Upper lobe of left lung (tissue), 6 donors: ENCODE results near the gene CPAMD8. TPM values are rescaled to one million over a fixed set of nuclear protein-coding genes. Genes with fewer than 3 reads are reported as not detected.

Source experiments
- ATAC-seq, 2 donors: fragments of 200-7000 bp; cut with Tn5 transposase; one replicate each; pipeline ENCODE4 v1.9.1; 2022; ENCODE audit warnings: mild to moderate bottlenecking in 2 of 2, moderate library complexity in 2 of 2; ENCODE audit not compliant: low FRiP score in 2 of 2
- DNase-seq, 2 donors: peaks; one replicate each; pipeline ENCODE4 v3.0.0-alpha.2; 2019 to 2020
- H3K27ac ChIP-seq, 4 donors: fragments of 200-600 bp; sonication (generic); one replicate each; pipeline ENCODE4 v1.5.1; 2016 to 2019
- H3K27me3 ChIP-seq, 4 donors: fragments of 200-600 bp; sonication (generic); one replicate each; pipeline ENCODE4 v1.5.1; 2017 to 2019
- H3K36me3 ChIP-seq, 4 donors: fragments of 200-600 bp; sonication (generic); one replicate each; pipeline ENCODE4 v1.5.1; 2016 to 2019
- H3K4me1 ChIP-seq, 4 donors: fragments of 200-600 bp; sonication (generic); one replicate each; pipeline ENCODE4 v1.5.1; 2018 to 2019
- H3K4me3 ChIP-seq, 4 donors: fragments of 200-600 bp; sonication (generic); one replicate each; pipeline ENCODE4 v1.5.1; 2017 to 2019; ENCODE audit warnings: mild to moderate bottlenecking in 2 of 4, moderate library complexity in 1 of 4
- H3K9me3 ChIP-seq, 4 donors: fragments of 200-600 bp; sonication (generic); one replicate each; pipeline ENCODE4 v1.5.1; 2018 to 2019
- EP300 ChIP-seq, 4 donors: sonication (generic); formaldehyde crosslinking; IDR thresholded peaks; one replicate each; pipeline ENCODE4 v1.5.1; 2017; ENCODE audit warnings: antibody characterized with exemption in 4 of 4, control low read depth in 2 of 4
- POLR2A ChIP-seq, 4 donors: fragments of 450-650 bp; IDR thresholded peaks; one replicate each; pipeline ENCODE4 v1.5.1; 2016 to 2017; ENCODE audit warnings: antibody characterized with exemption in 4 of 4, mild to moderate bottlenecking in 2 of 4
- POLR2AphosphoS5 ChIP-seq, 2 donors: sonication (generic); formaldehyde crosslinking; IDR thresholded peaks; one replicate each; pipeline ENCODE4 v1.5.1; 2017; ENCODE audit warnings: antibody characterized with exemption in 2 of 2
- WGBS, 2 donors: methylation state at CpG; one replicate each; pipeline ENCODE4 v1.1.5; 2017 to 2018; 5-methylcytosine and 5-hydroxymethylcytosine counted together
- total RNA-seq, 6 donors: library from RNA; depleted of rRNA in 4 of 6; stranded (reverse); fragments of >200 nt in 4 of 6; gene quantifications; one replicate each; pipeline versions ENCODE4 v1.1.0 to v1.2.1, GENCODE V29; 2016 to 2021
- TF ChIP-seq, protein P1 (sequence below), 6 experiments: fragments of 450-650 bp in 4 of 6; fragments of 200-600 bp in 2 of 6; sonication (generic) in 2 of 6; IDR thresholded peaks; one replicate each; pipeline ENCODE4 v1.5.1; 2016 to 2019; ENCODE audit warnings: antibody characterized with exemption in 6 of 6
- donor health status: DM: no; HTN: no; CAD: no; lungs with moderate emphysema.
- donor health status: DM: no; HTN: yes; CAD: no; lungs with severe emphysema.

The CPAMD8 gene
- total RNA-seq, 6 donors from 2014 or later: 35.8 to 262 (median 61.1) TPM

DNA sequence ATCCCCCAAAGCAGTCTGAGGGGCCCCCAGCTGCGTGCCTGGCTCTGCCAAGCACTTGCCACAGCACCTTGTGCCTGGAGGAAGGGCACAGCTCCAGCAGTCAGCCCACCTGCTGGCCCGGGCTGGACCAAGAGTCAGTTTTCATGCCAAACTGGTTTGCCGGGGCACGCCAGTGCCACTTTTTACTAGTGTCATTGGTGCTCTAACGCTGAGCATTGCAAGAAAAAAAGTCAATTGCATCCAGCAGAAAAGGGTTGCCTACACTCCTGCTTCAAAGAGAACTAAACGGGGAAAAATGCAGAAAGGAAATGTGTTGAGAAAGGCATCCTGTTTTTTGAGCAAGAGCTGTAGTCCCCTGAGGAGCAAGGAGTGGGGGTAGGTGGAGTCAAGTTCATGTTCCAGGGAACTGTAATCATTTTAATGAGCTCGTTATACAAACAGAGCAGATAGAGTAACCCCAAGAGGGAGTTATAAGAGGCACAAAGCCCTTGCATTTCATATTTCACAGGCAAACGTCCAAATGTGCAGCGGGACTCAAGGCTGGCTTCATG, 69.4 kb downstream of the CPAMD8 start:
- Histone ChIP-seq H3K36me3 (no peaks in the 10 kb centered on the region), H3K4me1 (peaks cover 7 to 23% (median 16%) of the 10 kb centered on the region in 4 donors), H3K27me3 (no peaks in the 10 kb centered on the region), H3K9me3 (no peaks in the 10 kb centered on the region), H3K4me3 (no peak overlapping the region), H3K27ac (peak overlapping the region in 2 of 4 donors; percentile 57 to 64)
- peak; percentile 50 to 52 for DNase-seq
- TF ChIP-seq POLR2A (IDR thresholded peaks at IDR 0.05) (no peak), EP300 (IDR thresholded peaks at IDR 0.05) (no peak), POLR2AphosphoS5 (IDR thresholded peaks at IDR 0.05) (no peak)
- 40 to 46% methylated on average over 6 to 9 of the region's 9 CpGs for WGBS, 2 donors
- peak; percentile 69 to 80 for ATAC-seq

DNA sequence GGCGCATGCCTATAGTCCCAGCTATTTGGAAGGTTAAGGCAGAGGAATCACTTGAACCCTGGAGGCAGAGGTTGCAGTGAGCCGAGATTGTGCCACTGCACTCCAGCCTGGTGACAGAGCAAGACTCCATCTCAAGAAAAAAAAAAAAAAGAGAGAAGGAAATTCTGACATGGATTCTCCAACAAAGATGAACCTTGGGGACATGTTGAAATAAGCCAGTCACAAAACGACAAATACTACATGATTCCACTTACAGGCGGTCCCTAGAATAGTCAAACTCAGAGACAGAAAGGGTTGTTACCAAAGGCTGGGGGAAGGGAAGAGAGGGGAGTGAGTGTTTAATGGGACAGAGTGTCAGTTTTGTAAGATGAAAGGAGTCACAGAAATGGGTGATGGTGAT, 71.4 kb downstream of the CPAMD8 start:
- DNase-seq (no peak), ATAC-seq (peak in 1 of 2 donors; percentile 23)
- Histone ChIP-seq H3K4me1 (peaks cover 7 to 20% (median 13%) of the 10 kb centered on the region in 4 donors), H3K36me3 (no peaks in the 10 kb centered on the region), H3K27ac (peak overlapping the region in 2 of 4 donors; percentile 0 to 30), H3K27me3 (no peaks in the 10 kb centered on the region), H3K9me3 (no peaks in the 10 kb centered on the region), H3K4me3 (no peak overlapping the region)
- no peak for TF ChIP-seq POLR2AphosphoS5 (IDR thresholded peaks at IDR 0.05)
- TF ChIP-seq EP300 (IDR thresholded peaks at IDR 0.05): no peak
- TF ChIP-seq, protein P1, sequence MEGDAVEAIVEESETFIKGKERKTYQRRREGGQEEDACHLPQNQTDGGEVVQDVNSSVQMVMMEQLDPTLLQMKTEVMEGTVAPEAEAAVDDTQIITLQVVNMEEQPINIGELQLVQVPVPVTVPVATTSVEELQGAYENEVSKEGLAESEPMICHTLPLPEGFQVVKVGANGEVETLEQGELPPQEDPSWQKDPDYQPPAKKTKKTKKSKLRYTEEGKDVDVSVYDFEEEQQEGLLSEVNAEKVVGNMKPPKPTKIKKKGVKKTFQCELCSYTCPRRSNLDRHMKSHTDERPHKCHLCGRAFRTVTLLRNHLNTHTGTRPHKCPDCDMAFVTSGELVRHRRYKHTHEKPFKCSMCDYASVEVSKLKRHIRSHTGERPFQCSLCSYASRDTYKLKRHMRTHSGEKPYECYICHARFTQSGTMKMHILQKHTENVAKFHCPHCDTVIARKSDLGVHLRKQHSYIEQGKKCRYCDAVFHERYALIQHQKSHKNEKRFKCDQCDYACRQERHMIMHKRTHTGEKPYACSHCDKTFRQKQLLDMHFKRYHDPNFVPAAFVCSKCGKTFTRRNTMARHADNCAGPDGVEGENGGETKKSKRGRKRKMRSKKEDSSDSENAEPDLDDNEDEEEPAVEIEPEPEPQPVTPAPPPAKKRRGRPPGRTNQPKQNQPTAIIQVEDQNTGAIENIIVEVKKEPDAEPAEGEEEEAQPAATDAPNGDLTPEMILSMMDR (IDR thresholded peaks at IDR 0.05): no peak
- no peak for TF ChIP-seq POLR2A (IDR thresholded peaks at IDR 0.05)
- 81 to 83% methylated on average over 4 of the region's 4 CpGs for WGBS, 2 donors

DNA sequence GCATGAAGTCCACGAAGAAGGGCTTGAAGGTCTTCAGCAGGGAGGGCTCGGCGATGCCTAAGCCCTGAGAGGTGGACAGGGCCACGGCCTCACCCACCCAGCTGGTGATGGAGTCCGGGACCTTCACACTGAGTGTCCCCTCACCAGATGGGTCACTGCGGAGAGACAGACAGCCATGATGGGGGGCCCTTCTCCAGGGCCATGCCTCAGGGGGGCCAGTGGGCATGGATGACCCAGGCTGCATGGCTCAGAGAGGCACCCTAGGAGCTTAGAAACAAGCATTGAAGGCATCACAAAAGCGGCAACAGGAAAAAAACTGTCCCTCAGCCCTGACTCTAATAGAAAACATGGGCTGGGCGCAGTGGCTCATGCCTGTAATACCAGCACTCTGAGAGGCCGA, 74.6 kb downstream of the CPAMD8 start:
- Histone ChIP-seq H3K27me3 (no peaks in the 10 kb centered on the region), H3K36me3 (no peaks in the 10 kb centered on the region), H3K27ac (no peak overlapping the region), H3K9me3 (no peaks in the 10 kb centered on the region), H3K4me3 (no peak overlapping the region), H3K4me1 (peaks cover 4 to 6% (median 5%) of the 10 kb centered on the region in 4 donors)
- 92 to 94% methylated on average over 9 of the region's 9 CpGs for WGBS, 2 donors
- TF ChIP-seq, protein P1 (IDR thresholded peaks at IDR 0.05): no peak
- TF ChIP-seq EP300 (IDR thresholded peaks at IDR 0.05) (no peak), POLR2AphosphoS5 (IDR thresholded peaks at IDR 0.05) (no peak), POLR2A (IDR thresholded peaks at IDR 0.05) (no peak)
- ATAC-seq: peak in 1 of 2 donors; percentile 28
- DNase-seq: peak in 1 of 2 donors; percentile 8

DNA sequence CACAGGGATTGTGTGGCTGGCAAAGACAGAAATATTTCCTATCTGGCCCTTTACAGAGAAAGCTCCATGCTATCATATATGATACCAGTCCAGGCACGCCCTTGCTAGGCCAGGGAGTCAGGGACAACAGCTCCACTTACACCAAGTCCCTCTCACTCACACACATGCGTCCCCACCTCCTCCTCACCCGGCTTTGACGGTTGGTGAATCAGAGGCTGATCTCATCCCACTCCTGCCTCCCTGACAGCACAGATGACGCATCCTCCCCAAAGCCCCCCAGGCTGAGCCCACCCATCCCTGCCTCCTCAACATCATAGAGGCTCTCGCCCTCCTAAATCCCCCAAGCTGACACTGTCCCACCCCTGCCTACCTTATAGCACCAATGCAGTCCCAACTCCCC, 75.1 kb downstream of the CPAMD8 start:
- Histone ChIP-seq H3K4me3 (no peak overlapping the region), H3K27me3 (no peaks in the 10 kb centered on the region), H3K9me3 (no peaks in the 10 kb centered on the region), H3K4me1 (peaks cover 0 to under 1% (median under 1%) of the 10 kb centered on the region in 4 donors), H3K27ac (no peak overlapping the region), H3K36me3 (no peaks in the 10 kb centered on the region)
- TF ChIP-seq POLR2AphosphoS5 (IDR thresholded peaks at IDR 0.05) (no peak), POLR2A (IDR thresholded peaks at IDR 0.05) (no peak), EP300 (IDR thresholded peaks at IDR 0.05) (no peak)
- TF ChIP-seq, protein P1 (IDR thresholded peaks at IDR 0.05): no peak
- DNase-seq: peak in 1 of 2 donors; percentile 3
- 88 to 98% methylated on average over 6 of the region's 6 CpGs for WGBS, 2 donors
- no peak for ATAC-seq

DNA sequence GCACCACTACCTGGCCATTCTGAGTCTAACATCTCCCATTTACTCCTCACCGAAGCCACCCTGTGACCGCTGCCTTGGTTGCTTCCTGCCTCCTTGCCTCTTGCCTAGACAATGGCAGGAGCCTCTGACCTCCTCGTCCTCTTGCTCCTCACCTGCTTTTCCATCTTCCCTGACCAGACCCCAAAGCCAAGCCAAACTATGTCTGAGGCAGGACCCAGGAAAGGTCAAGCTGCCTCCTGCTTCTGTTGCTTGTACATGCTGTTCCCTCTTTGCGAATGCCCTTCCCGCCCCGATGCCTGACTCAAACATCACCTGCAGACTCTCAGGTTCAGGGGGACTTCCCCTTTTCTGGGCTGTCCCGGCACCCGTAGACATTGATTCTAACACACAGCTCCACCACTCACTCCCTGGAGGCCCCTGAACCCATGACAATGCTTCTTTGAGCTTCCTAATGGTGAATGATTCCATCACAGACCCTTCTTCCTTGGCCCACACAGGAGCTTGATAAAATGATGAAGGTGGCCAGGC, 77.0 kb downstream of the CPAMD8 start:
- Histone ChIP-seq H3K36me3 (no peaks in the 10 kb centered on the region), H3K4me3 (no peak overlapping the region), H3K9me3 (no peaks in the 10 kb centered on the region), H3K4me1 (peaks cover 0 to 2% (median 0%) of the 10 kb centered on the region in 4 donors), H3K27ac (no peak overlapping the region), H3K27me3 (no peaks in the 10 kb centered on the region)
- TF ChIP-seq POLR2A (IDR thresholded peaks at IDR 0.05) (no peak), POLR2AphosphoS5 (IDR thresholded peaks at IDR 0.05) (no peak), EP300 (IDR thresholded peaks at IDR 0.05) (no peak)
- TF ChIP-seq, protein P1 (IDR thresholded peaks at IDR 0.05): no peak
- DNase-seq (peak in 1 of 2 donors; percentile 11), ATAC-seq (no peak)
- WGBS, 2 donors: 90% methylated on average over 8 of the region's 8 CpGs
